Measurements from ENCODE around the gene ARFRP1.
"Not testable (repeated sequence)": the region's sequence is repeated elsewhere in the genome, so short reads cannot be mapped to it uniquely, and the experiment has no call there.

ARFRP1 gene

DNA sequence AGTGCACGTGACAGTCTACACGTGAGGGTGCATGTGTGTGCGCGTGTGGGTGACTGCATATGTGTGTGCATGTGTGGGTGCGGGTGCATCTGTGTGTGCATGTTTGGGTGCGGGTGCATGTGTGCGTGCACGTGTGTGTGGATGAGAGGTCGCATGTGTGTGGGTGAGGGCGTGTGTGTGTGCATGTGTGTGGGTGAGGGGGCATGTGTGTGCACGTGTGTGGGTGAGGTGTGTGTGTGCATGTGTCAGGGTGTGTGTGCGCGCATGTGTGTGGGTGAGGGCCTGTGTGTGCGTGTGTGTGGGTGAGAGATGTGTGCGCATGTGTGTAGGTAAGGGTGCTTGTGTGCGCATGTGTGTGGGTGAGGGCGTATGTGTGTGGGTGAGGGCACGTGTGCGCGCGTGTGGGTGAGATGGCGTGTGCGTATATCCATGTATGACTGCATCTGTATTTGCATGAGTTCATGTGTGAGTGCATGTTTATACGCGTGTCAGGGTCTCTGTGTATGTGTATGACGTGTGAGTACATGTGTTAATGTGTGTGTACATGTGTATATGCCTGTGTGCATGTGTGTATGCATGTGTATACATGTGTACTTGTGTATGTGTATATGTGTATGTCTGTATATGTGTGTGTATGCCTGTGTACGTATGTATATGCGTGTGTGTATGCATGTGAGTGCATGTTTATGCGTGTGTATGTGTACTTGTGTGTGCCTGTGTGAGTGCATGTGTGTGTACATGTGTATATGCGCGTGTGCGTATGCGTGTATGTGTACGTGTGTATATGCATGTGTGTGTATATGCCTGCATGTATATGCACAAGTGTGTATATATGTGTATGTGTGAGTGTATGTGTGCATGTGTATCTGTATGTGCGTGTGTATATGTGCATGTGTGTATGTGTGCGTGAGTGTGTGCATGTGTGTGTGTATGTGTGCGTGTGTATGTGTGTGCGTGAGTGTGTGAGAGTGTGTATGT lies 24.6 kb upstream of the ARFRP1 start:
- no peak for DNase-seq

DNA sequence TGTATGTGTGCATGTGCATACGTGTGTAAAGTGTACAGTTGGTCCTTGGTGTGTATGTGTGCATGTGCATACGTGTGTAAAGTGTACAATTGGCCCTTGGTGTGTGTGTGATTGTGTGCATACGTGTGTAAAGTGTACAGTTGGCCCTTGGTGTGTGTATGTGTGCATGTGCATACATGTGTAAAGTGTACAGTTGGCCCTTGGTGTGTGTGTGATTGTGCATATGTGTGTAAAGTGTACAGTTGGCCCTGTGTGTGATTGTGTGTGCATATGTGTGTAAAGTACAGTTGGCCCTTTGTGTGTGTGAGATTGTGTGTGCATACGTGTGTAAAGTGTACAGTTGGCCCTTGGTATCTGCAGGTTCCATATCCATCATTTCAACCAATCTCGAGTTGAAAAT lies 23.6 kb upstream of the ARFRP1 start:
- DNase-seq = no peak

DNA sequence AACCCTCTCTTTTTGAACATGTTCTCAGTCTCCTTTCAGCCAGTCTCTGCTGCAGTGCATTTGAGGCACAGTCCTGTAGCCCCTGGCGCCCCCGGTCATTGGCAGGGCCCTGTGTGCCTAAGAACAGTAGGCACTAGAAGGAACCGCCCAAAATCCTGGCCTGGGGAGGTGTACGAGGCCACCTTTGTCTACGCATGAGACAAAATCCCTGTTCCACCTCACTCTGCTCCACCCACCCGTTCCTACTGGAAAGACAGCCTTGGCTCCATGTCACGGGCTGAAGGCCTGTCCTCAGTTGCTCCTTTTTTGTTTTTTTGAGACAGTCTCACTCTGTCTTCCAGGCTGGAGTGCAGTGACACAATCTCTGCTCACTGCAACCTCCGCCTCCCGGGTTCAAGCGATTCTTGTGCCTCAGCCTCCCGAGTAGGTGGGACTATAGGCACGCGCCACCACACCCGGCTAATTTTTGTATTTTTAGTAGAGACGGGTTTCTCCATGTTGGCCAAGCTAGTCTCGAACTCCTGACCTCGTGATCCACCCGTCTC lies 22.5 kb upstream of the ARFRP1 start:
- not testable (repeated sequence) for DNase-seq

DNA sequence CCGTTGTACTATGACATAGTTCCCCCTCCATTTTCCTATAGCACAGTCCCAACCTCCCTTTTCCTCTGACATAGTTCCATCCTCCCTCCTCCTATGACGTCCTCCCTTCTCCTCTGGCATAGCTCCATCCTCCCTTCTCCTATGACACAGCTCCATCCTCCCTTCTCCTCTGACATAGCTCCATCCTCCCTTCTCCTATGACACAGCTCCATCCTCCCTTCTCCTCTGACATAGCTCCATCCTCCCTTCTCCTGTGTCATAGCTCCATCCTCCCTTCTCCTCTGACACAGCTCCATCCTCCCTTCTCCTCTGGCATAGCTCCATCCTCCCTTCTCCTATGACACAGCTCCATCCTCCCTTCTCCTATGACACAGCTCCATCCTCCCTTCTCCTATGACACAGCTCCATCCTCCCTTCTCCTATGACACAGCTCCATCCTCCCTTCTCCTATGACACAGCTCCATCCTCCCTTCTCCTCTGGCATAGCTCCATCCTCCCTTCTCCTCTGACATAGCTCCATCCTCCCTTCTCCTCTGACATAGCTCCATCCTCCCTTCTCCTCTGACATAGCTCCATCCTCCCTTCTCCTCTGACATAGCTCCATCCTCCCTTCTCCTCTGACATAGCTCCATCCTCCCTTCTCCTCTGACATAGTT lies 15.3 kb upstream of the ARFRP1 start:
- DNase-seq = not testable (repeated sequence)

DNA sequence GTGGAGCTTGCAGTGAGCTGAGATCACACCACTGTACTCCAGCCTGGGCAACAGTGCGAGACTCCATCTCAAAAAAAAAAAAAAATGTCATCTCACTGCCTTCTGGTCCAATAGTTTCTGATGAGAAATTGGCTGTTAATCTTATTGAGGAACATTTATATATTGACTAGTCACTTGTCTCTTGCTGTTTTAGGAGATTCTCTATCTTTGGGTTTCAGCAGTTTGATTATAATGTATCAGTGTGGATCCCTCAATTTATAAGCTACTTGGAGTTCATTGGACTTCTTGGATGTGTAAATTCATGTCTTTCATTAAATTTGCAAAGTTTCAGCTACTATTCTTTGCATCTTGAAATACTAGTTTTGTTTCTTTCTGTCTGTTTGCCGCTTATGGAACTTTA lies 11.2 kb upstream of the ARFRP1 start:
- DNase-seq = no peak

DNA sequence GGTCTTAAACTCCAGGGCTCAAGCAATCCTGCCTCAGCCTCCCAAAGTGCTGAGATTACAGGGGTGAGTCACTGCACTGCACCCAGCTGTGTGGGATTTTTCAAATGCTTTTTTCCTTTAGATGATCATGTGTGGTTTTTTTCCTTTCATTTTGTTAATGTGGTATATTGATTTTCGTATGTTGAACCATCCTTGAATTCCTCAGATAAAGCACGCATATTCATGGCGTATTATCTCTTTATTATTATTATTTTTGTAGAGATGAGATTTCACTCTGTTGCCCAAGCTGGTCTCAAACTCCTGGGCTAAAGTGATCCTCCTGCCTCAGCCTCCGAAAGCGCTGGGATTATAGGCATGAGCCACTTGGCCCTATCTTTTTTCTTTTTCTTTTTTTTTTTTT lies 7.1 kb upstream of the ARFRP1 start:
- DNase-seq = no peak

DNA sequence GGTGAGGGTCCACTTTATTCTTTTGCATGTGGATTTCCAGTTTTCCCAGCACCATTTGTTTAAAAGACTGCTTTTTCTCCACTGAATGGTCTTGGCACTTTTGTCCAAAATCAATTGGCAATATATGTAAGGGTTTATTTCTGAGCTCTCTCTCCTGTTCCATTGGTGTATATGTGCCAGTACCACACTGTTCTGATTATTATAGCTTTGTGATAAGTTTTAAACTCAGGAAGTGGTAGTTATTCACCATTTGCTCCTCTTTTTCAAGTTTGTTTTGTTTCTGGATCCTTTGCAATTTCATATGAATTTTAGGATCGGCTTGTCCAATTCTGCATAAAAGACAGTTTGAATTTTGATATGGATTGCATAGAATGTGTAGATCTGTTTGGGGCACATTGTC lies 4.4 kb upstream of the ARFRP1 start:
- DNase-seq = no peak

DNA sequence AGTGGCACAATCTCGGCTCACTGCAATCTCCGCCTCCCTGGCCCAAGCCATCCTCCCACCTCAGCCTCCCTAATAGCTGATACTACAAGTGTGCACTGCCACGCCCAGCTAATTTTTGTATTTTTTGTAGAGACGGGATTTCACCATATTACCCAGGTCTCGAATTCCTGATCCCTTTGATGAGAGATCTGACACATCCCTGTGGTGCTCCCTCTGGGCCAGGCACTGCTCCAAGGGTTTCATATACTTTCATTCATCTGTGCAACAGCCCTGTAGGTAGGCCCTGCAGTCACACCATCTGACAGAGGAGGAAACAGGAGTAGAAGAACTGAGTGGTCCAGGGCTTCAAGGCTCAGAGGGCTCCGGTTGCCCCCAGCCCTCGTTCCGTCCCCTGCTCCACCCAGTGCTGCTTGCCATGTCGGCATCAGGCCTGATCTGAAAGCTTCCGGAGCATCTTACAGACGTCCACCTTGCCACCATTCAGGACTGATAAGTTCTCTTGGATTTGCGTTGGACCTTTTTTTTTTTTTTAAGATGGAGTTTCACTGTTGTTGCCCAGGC lies 3.4 kb upstream of the ARFRP1 start:
- DNase-seq = no peak

DNA sequence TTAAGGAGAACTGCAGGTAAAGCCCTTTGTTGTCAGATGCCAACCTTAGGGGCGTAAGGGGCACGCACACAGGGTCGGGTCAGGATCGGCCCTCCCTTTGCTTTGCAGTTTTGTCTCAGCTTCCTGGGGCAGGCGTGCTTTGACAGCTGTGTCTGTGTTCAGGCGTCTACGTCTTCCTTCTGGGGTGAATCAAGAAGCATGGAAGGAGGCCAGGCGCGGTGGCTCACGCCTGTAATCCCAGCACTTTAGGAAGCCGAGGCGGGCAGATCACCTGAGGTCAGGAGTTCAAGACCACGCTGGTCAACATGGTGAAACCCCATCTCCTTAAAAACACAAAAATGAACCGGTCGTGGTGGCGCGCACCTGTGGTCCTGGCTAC lies 1.4 kb upstream of the ARFRP1 start:
- no peak for DNase-seq

DNA sequence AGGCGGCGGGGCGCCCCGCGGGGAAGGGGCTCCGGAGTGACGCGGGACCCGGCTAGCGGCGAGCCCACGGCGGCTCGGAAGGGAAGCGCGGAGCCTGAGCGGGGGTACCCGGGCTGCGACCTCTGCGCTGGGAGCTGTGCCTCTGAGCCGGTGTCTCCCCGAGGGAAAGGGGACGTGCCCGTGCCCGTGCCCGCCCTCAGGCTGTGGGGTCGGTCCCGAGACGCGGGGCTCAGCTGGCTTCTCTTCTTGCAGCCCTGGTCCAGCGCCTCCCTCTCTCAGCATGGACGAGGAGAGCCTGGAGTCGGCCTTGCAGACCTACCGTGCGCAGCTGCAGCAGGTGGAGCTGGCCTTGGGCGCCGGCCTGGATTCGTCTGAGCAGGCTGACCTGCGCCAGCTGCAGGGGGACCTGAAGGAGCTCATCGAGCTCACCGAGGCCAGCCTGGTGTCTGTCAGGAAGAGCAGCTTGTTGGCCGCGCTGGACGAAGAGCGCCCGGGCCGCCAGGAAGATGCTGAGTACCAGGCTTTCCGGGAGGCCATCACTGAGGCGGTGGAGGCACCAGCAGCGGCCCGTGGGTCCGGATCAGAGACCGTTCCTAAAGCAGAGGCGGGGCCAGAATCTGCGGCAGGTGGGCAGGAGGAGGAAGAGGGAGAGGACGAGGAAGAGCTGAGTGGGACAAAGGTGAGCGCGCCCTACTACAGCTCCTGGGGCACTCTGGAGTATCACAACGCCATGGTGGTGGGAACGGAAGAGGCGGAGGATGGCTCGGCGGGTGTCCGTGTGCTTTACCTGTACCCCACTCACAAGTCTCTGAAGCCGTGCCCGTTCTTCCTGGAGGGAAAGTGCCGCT lies 749 bp upstream of the ARFRP1 start:
- no peak for DNase-seq

DNA sequence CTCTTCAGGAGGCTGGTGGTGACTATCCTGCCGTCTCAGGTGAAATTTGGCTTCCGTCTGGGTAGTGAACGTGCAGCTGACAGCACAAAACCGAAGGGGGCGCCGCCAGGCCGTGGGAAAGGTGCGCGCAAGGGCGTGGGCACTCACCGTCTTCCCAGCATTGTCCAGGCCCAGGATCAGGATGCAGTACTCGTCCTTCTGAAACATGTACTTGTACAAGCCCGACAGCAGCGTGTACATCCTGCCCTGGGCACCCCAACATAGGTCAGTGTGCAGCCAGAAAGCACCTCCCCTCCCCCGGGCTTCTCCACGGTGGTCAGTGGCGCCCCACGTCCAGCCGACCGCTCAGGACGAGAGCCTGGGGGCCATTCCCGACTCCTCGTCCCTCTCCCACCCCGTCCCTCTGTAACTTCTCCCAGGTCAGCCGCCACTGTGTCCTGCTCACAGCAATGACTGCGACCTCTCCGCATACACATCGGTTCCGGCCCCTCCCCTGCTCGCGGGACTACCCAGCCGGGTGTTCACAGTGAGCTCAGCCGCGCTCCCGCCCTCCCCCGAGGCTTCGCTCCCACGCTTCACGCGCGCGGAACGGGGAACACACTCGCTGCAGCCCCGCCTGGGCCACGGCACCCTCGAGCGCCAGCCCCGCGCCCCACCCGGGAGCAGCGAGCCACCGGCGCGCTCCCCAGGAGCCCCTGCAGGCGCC lies 771 bp downstream of the ARFRP1 start:
- DNase-seq = peak; percentile 17

DNA sequence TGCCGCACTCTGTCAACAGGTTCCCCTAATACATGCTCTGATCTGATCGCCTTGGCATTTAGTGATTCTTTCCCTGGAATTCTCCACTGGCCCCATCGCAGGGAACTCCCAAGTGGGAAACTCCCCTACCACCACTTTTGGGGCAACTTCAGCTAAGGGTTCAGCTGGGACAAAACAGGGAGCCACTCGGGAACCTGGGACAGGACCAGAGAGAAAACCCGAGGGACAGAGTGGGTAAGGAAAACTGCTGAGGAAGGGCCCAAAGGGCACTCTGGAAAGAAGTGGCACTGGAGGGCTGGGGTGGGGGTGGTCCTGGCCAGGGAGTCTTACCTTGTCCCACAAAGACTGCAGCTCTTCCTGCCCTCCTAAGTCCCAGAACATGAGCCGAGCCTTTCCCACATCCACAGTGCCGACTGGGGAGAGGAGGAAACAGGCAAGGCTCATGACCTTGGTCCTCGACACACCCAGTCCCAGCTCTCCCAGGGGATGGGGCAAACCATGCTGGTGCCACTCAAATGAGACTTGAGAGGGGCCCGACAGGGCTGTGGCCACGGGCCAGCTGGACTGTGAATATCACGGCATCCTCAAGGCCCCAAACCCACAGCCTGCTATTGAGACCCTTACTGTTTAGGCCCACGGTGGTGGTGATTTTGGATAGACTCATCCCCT lies 1.6 kb downstream of the ARFRP1 start:
- DNase-seq = no peak

DNA sequence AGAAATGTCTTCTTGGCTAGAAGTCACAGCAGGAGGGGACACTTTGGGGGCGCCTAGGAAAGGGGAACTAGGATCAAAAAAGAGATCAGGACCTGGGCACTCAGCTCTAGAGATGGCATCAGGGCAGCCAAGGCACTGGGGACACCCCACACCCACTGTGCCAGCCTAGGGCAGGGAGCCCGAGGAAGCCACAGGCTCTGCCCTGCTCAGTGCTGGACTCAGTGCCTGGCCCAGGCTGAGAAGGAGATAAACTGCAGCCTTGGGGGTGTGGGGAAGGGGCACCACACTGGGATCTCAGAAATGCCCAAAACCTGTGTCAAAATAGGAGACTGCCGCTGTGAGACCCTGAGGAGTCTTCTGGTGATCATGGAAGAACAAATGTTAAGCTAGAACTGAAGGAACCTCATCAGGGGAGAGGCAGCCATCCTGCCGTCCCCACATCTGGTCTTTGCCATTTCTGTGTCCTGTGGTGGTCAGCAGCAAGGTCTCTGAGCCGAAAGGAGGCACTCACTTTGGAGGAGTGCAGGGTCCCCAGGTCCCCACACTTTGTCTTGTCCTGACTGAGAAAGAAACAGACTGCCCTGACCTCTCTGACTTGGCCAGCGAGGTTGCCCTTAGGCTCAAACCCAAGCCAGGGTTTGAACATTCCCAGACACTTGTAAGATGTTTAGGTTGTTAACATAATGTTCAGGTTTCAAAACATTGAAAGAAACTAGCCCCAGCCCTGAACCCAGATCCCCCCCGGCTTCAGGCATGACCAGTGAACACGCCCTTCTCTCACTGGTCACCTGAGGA lies 2.3 kb downstream of the ARFRP1 start:
- DNase-seq = no peak

DNA sequence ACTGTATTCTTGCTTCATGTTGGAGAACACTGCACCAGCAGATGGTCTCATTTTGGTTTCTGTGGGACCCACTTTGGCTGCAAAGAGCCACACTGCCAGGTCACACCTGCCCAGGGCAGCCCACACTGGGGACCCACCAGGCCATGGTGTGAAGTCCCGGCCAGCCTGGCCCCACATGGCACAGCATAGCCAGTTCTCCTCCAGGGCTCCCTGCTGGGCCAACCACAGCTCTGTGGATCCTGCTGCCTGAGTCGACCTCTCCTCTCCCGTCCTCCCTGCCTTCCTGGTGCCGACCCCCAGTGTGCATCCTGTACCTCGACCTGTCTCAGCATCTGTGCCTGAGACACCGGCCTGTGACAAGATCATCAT lies 3.0 kb downstream of the ARFRP1 start:
- no peak for DNase-seq

DNA sequence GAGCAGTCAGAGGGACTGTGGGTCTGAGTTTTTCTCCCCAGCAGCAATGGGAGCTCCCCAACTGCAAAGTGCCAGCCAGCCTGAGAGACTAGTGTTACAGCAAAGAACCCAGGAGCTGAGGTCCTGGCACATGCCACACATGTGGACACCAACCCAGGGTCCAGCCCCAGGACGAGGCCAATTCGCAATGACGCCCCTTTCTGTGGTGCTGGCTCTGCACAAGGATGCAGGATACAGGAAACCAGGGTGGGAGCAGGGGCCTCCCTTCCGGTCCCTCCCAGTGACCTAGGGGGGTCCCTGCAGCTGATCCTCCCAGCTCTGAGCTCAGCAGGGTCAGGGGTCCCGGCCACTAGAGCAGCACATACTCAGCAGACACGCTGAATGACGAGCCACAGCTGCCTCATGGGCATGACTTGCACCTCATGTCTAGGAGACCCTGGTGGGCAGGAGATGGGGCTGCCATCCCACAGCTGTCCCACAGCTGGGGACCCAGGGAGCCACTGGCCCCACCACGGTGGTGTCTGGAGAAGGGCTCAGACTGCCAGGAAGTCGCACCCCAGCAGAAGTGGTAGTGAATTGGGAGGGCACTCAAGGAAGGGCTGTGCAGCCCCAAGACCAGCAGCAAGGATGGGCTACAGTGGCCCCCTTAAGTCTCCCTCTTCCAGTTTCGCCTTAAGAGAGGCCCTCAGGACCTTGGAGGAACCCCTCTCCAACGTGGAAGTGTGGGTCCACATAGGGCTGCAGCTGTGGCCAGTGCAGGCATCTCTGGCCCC lies 3.6 kb downstream of the ARFRP1 start:
- DNase-seq = no peak

DNA sequence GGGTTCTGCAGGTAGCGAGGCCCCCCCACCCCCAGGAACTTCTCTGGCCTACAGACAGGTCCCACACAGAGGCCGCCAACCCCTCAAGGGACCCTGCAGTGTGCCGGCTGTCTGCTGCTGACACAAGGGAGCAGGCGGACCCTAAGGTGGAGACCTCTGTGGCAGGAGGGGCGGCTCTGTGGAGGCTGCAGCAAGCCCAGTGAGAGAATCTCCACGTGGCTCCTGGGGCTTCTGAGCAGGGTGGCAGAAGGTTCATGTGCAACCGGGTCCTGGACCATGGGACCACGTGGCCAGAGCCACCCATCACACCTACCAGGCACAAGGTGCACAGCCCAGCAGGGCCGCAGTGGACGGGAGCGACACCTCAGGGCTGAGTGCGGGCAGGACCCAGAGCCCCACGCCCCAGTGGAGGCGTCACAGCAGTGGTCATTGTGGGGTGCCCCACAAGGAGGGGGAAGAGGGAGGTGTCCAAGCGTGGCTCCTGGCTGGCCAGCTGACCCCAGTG lies 4.3 kb downstream of the ARFRP1 start:
- no peak for DNase-seq

DNA sequence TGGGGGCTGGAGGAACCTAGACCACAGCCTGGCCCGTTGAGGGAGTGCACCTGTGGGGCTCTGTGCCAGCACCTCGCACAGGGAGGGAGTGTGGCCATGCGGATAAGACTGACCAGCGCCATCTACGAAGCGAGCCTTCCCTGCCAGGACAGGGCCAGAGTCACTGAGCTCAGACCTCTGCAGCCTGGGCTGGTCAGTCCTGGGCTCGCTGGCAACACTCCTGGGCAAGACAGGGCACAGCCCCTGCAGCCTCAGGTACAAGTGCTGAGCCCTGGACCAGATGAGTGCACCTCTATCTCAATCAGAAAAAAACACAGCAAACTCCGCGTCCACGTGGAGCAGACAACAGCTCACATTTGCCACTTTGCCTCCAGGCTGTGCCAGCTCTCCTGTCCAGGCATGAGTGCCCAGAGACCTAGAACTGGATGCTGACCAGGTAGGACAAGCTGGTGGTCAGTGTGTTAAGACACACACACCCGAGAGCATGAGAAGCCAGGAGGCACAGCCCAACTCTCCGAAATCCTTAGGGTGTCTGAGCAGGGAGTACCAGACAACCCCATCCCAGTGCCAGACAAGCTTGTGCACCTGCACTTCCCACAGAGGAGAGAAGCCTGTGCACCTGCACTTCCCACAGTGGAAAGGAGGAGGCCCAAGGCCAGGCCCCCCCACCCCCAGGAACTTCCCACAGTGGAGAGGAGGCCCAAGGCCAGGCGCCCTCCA lies 4.9 kb downstream of the ARFRP1 start:
- no peak for DNase-seq

DNA sequence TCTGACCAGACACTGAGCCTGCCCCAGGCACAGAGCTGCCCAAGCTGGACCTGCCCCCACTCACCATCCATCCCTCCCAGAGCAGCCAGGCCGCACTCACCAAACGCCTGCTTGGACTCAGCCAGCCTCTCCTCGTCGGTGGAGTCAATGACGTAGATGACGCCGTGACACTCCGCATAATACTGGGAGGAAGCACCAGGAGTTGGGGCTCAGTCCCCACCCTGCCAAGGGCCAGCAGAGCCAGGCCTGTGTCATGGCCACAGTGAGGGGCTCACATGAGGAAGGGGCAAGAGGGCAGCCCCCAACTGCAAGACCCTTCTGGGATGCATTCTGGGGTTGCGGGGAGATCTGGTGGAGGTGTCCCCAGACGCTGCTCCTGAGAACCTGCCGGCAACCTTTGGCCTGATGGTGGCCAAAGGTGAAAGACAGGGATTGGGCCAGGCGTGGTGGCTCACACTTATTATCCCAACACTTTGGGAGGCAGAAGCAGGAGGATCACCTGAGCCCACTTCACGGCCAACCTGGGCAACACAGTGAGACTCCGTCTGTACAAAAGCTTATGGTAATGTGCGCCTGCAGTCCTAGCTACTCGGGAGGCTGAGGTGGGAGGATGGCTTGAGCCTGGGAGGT lies 5.6 kb downstream of the ARFRP1 start:
- DNase-seq = no peak
